Activated CD4-positive, alpha-beta T cell treated with anti-CD3 and anti-CD28 coated beads for 48 hours (primary cell): ENCODE data around the gene MAP1B.

Experiments
- DNase-seq: peaks from one replicate; pipeline ENCODE4 v3.0.0-alpha.2; 2020

The MAP1B gene

GRCh38 chr5:72231991-72232703, 124.9 kb downstream of the MAP1B start:
- DNase-seq: no peak

DNA sequence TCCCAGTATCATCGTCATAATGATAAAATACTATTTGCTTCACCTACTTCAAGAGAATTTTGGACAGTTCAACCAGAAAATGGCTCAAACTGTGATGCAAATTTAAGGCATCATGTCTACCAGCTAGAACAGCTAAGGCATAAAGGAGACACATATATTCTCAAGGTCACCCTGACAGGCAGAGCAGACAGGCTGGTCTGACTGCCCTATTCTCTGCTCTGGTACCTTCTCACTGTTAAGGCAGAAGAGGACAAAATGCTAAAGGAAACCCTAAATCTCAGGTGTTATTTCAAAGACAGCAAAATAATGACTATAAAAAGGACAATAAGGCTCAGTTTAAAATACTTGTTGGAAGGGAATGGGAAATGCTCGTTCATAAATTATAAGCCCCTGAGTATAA, 125.6 kb downstream of the MAP1B start:
- DNase-seq: no peak

- DNase-seq: no peak
These were observed 126.6 kb downstream of the MAP1B start for GRCh38 chr5:72233835-72234234.

GRCh38 chr5:72234265-72234700, 127.0 kb downstream of the MAP1B start:
- no peak for DNase-seq

DNA sequence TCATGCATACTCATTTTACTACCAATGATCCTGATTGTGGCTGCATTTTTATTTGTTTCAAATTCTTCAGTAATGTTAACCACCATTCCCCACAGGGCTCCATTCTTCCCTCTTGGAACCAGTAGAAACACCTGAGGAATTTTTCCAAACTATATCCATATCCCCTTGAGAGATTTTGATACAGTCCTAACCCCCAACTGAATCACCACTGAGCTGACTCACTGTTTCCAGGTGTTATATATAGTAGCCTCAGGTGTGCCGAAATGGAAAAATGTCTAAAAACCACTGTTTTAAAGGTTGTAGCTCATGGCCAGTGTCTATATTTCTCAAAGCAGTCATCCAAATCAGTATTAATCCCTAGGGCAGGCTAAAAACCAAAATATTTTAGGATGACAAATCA, 127.6 kb downstream of the MAP1B start:
- DNase-seq: no peak

GRCh38 chr5:72235725-72236124, 128.4 kb downstream of the MAP1B start:
- DNase-seq: no peak

DNA sequence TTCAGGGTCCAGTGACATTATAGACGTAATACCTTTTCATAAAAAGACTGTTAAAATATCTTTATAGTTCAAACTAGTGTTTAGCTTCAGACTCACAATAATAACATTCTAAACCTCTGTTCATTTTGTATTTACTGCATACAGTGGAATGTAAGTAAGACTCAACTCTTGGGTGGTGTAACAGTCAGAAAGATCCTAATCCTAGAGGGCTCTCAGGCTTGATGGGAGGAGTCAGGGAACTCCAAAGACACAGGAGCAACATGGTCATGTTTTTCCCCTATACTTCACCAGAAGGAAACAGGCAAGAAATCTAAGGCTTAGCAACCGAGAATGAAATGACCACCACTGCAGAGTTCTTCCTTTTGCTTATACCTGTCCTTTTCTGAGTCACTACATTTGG, 130.1 kb downstream of the MAP1B start:
- DNase-seq: no peak

DNA sequence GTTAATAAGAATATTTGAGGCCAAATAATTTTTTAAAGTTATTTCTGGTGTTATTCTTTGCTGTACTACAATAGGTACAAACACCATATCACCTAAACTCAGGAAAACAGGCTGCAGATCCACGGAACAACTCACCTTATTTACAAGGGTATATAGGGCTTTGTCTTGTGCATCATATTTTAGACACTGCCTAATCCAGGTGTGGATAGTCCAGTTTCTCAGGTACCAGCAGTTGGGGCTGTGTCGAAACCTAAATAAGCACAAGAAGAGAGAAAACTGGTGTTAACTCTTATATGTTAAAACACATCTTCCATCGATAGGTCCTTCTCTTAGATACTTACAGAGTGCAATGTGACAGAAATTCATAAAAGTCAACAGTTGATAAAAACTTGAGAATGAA, 130.6 kb downstream of the MAP1B start:
- DNase-seq: no peak

- no peak for DNase-seq
These were observed 131.6 kb downstream of the MAP1B start for GRCh38 chr5:72238712-72239445.

- no peak for DNase-seq
These were observed 134.2 kb downstream of the MAP1B start for GRCh38 chr5:72241346-72242003.

DNA sequence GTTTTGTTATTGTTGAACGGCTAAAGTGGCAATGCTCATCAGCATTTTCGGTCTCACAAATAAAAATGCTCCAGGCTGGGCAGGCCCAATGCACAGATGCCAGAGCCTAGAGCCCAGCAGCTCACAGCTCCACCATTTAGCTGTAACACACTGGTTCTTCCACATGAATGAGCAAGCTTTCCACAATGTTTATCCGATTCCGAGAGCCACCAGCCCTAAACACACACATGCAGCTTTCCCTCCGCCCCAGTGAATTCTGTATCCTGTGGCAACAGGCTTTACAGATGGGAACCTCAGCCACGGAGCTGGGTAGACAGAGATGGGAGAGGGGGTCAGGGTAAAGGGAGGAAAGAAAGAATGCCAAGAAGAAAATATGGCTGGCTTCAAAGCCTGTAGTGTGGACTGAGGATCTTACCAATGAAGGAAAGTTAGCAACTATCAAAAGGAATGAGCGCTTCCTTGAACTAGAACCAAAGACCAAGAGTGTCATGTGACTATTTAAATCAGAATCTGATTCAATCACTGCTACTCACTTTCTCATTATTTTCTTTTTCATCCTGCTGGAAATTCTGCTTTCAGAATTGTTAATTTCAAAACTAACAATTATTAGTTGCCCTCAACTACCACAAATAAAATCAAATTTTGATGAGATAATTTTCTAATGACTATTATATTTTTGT, 135.7 kb downstream of the MAP1B start:
- DNase-seq: no peak

DNA sequence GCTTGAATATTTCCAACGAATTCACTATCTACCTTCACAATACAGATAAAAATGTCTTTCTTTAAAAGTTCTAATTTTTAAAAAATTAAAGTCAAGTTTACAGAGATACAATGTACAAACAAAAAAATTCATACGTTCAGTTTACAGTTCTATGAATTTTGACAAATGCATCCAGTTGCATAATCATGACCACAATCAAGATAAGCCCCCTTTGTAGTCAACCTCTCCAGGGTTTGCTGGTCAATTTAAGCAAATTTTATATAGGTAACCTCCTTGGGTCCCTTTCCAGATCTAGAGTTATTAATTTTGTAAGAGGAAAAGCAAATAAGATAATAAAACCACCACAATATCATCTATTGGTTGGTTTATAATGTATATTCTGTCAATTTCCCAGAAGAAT, 136.4 kb downstream of the MAP1B start:
- no peak for DNase-seq

DNA sequence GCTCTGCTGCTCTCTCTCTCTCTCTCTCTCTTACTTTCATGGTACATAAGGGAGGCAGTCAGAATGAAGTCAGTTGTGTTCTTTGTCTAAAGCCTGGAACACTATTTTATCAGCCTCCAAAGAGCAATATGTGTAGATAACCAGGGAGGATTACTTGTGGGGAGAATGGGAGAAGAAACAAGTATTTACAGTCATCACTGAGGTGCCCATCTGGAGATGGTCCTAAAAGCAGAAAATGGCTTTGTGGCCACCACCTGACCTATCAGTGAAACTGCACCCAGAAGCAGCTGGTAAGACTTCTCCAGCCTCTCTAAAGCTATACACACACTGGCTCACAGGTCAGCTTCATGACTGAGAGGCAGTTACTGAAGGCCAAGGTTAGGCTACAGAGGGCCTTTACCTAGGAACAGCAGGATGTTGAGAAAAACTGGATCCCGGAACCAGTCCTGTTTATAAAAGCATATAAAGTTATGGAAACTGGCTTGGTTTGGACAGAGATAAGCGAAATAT, 137.6 kb downstream of the MAP1B start:
- DNase-seq: peak; percentile 5

DNA sequence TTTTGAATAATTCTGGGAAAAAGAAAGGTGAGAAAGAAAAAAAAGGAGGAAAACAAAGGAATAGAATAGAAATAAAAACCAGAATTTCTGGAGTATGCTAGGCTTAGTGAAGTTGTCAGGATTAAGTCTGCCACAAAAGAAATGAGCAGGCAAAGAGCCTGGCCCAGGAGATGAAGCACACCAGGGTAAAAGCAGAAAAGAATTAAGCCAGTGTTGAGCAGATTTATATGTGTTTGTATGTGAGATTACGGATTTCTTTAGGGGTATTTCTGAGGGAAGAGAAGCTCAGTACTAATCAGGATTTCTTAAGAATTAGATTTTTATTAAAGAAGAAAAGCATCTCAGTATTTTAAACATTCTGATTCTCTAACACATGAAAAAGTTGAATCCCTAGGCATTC, 138.3 kb downstream of the MAP1B start:
- DNase-seq: no peak

DNA sequence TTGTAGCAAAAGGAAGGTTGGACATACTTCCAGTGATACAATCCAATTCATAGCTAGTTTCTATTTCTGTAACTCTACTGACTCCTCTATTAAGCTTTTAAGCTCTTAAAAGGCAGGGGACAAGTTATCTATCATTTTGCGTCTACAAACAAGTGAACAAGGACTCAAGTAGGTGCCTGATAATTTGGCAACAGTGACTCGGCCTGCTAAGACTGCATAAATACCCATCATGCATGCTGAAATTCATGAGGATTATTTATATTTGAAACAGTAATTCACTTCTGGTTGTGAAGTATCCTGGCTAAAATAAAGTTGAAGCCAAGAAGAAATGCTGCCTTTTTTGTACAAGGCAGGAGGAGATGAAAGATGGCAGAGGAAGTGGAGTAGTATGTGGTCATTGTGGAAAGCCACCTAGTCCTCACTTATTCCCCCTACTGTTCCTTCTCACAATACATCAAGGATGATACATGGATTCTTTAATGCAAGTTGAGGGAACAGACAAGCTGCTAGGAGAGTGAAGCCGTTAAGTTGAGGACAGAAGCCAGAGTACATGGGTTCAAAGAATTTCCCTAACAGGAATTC, 138.8 kb downstream of the MAP1B start:
- no peak for DNase-seq

DNA sequence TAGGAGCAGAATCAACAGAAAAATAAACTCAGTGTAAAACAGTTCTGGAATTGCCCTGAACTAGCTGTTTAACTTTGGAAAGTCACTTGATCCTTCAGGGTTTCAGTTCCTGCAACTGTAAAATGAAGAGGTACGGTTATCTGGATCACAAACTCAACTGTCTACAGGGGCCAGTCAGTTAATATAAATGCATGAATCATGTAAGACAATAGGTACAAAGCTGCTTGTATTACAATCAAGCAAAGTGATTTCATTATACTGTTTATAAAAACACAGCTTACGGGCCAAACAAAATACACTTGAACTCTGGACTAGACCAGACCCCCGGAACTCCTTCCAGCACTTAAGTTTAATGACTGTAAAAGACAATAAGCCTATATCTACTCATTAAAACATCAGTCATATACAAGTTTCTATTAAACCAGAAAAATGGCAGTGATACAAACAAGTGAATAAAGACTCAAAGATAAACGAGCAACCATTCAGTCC, 139.7 kb downstream of the MAP1B start:
- DNase-seq: no peak

GRCh38 chr5:72248410-72248981, 141.2 kb downstream of the MAP1B start:
- no peak for DNase-seq

GRCh38 chr5:72251386-72251785, 144.1 kb downstream of the MAP1B start:
- DNase-seq: no peak

- DNase-seq: no peak
These were observed 144.7 kb downstream of the MAP1B start for GRCh38 chr5:72252008-72252407.

- no peak for DNase-seq
These were observed 145.4 kb downstream of the MAP1B start for GRCh38 chr5:72252574-72253155.

DNA sequence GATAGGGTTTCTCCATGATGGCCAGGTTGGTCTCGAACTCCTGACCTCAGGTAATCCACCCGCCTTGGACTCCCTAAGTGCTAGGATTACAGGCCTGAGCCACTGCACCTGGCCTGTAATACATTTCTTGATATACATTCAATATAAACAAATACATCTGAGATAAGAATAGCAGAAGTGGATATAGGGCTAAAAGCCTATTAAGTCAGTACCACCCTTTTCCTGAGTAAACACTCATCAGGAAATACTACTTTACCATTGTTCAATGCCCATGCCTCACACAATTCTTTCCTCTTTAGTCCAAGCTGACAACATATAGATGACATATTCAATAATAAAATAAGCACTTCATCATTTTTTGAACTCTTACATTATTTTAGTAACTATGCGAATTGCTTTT, 148.0 kb downstream of the MAP1B start:
- no peak for DNase-seq

DNA sequence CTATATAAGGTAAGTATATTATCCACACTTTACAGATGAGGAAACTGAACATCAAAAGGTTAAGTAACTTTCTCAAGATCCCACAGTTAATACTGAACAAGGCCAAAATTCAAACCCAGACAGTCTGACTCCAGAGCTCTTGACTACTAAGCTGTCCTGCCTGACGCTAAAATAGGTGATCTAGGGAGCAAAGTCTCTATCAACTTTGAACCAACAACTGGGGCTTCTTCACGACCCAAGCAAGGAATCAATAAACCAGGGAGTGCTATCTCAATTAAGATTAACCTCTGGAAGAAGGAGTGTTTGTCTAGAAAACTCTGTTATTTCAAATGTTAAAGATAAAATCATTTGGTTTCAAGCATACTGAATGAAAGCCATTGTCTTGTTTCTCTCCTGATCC, 148.4 kb downstream of the MAP1B start:
- no peak for DNase-seq
